GM18858 (cell line): ENCODE results near the gene LOC128125822.
"Not testable (repeated sequence)": the region's sequence is repeated elsewhere in the genome, so short reads cannot be mapped to it uniquely, and the experiment has no call there.

Experiments
- ATAC-seq: cut with Tn5 transposase; IDR thresholded peaks from one replicate; pipeline ENCODE4 v1.9.1; 2021; ENCODE audit not compliant: unreplicated experiment

The LOC128125822 gene

DNA sequence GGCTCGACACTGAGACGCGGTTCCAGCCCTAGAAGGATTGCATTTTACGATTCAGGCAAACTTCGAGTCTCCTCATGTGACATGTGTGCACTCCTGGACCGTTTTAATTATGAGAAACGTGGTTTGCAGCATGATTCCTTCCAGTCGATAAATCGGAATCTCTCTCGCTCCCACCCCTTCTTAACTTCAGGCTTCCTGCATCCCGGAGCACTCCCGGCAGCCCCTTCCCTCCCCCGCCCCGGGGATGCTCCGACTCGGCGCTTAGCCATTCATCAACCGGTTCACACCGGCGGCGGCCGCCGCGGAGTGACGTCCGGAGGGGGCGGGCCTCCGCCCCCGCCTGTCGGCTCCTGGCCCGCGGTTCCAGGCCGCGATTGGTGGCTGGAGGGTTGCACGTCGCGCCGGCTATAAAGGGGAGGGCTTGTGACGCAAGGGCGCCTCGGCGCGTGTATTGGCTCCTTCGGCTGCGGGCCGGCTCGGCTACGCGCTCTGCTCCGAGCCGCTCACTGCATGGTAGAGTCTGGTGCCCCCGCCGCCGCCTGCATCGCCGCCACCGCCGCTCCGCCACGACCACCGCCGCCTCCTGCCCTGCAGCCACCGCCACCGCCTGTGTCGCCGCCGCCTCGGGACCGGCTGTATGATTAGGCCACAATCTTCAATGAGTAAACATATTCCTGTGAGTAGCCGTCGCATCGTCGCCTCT is at the start of gene LOC128125822, which contains the start of gene PTP4A1:
Gene LOC128125822, plus strand, starts transcription at position 437 of the 703 bp plus-strand sequence.
Gene PTP4A1, plus strand, starts transcription at position 437 of the 703 bp plus-strand sequence. CDS start 4,401 bp downstream, outside the sequence.
- ATAC-seq: peak; percentile 91

DNA sequence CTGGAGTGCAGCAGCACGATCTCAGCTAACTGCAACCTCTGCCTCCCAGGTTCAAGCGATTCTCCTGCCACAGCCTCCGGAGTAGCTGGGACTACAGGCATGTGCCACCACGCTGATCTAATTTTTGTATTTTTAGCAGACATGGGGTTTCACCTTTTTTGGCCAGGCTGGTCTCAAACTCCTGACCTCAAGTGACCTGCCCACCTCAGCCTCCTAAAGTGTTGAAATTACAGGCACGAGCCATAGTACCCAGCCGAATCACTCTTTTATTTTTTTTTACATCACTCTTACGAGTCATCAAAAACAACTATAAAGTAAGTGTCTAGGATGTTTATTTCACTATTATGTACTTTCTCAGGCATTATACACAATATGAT is 49.4 kb upstream of the LOC128125822 start:
- not testable (repeated sequence) for ATAC-seq

DNA sequence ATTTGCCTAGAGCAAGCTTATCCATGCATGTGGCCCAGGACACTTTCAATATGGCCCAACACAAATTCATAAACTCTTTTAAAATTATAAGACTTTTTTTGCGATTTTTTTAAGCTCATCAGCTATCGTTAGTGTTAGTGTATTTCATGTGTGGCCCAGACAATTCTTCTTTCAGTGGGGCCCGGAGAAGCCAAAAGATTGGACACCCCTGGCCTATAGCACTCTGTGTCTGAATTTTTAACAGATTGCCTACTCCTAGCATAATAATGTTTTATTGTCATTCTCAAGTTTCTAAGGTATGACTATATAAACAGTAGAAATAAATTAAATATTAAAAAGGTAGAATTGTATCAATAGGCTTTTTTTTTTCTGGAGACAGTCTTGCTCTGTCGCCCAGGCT is 48.6 kb upstream of the LOC128125822 start:
- no peak for ATAC-seq

DNA sequence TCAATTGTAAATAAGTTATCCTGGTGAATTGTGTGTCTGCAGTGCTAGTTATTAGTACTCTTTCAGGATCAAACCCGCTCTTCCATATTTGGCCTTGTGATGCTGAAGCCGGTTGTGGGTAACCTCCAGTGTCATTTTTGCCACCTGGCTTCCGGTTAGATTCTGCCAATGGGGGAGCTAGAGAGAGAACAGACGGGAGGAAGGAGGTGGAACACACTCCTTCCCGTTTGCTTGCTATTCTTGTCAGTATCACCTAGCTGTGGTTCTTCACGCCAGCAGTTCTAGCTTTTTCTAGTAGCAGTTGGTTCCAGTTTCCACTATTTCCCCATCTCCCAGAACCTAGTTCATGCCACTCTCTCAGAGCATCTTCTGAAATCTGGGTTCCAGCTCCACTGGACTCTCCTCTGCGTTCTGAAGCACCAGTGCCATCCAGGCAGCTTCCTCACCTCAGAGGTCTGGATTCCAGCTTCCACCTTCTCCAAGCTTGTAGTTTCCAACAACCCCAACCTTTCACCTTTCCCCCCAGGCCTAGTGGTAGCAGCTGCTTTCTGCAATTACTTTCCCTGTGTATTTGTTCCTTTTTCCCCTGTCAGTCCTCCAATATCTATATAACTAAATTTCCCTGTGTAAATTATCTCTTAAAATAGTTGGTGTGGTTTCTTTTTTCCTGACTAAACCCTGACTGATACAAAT is 46.9 kb upstream of the LOC128125822 start:
- ATAC-seq: no peak

DNA sequence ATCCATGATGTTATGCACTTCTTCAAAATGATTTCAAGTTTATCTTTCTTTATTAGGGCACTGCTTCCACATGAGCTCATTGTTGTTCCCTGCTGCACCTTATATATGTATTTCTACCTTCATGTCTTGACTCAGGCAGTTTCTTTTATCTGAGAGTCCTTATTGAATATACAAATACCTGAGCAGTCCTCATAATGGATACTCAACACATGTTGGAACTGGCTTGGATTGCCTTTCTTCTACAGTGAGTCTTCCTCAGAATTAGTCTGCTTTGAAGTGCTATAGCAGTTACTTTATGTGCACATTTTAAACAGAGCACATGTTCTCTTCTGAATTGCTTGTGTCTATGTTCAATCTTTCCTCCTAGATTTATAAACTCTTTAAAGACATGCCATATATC is 45.3 kb upstream of the LOC128125822 start:
- no peak for ATAC-seq

DNA sequence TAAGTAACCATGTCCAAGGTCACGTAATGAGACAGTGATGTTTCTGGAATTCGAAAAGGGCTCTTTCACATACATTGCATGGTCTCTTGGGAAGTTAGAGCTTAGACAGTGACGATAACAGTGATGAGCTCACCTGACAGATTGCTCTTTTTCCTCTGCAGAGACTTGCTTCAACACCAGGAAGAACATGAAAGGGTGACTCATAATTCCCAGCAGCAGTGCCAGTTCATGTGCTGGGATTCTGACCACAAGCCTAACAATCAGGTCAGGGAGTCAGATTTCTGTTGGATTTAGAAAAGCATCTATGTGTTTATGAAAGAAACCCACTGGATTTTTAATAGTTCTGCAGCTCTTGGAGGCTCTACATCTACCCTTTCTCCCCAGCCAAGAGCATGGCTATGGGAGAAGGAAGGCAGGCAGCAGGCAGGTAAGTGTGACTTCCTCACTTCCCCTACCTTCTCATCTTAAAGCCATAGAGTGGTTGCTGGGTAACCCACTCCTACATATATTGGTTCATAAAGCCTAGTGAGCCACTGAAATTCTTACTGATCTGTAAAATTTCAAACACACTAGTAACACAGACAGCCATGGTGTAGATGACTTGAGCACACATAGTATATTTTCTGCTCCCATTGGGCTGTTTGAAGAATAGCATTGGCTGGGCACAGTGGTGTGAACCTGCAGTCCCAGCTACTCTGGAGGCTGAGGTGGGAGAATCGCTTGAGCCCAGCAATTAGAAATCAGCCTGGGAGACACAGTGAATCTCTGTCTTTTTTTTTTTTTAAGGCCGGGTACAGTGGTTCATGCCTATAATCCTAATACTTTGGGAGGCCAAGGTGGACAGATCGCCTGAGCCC is 44.4 kb upstream of the LOC128125822 start:
- ATAC-seq: peak; percentile 41

DNA sequence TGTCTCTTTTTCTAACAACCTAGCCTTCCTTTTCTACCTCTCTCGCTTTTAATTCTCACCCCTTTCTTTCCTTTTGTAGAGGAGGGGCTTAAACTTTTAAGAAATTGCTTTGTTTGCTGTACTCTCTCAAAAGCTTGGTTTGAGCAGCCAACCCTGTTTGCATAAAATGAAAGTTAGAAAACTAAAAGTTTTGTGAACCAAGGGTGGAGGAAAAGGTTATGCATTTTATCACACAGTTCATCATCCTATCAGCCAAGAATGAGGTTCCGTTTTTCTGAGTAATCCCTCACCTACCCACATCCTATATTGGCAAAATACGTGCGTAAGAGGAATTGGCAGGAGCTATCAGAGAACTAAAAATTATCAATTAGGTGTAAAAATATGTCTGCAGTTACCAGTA is 42.8 kb upstream of the LOC128125822 start:
- ATAC-seq: peak; percentile 44

DNA sequence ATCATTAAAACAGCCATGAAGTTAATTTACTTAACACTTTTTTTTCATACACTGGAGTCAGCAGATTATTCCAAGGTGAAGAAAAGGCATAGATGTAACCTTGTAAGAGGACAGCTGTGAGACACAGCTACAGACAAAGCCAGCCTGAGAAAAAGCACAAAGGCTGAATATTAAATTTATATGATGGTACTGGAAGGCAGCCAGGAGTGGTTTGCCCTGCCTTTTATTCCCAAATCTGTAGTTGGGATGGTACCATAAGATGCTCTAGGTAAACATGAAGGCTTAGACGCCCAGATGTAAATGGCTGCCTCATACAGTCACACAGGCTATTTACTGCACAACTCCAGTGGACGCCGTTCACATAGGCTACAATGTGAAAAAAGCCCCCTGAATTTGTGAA is 42.1 kb upstream of the LOC128125822 start:
- no peak for ATAC-seq

DNA sequence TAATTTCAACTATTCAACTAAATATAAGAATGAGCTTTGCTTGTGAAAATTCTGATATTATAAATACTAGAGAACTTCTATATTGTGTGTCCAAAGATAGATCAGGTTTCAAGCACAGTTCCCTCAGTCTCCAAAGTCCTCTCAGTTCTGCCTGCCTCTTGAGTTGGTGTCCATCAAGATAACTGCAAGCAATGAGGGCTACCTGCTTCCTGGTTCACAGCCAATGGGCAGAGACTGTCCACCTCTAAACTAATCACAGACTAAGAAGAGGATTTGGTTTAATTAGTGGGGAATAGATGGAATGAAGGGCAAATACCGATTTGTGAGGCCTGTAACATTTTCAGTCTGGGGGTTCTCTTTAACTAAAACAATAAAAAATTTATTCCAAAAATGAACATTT is 41.3 kb upstream of the LOC128125822 start:
- no peak for ATAC-seq

DNA sequence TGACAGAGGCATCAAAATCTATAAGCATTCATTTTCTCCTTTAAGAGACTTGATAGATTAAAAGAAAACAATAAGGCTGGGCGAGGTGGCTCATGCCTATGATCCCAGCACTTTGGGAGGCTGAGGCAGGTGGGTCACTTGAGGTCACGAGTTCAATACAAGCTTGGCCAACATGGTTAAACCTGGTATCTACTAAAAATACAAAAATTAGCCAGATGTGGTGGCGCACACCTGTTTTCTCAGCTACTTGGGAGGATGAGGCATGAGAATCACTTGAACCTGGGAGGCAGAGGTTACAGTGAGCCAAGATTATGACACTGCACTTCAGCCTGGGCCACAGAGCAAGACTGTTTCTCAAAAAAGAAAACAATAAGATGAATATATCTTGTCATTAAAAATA is 39.3 kb upstream of the LOC128125822 start:
- ATAC-seq: no peak

DNA sequence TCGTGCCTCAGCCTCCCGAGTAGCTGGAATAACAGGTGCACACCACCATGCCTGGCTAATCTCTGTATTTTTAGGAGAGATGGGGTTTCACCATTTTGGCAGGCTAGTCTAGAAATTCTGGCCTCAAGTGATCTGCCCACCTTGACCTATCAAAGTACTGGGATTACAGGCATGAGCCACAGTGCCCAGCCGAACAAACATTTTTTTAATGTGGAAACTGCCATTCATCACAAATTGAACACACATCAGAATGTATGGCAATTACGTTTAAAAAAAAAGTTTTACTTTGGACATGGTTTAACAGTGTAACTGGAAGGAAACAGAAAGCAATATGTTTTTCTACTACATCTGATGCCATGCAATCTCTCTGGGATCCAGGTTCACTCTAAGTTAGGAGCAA is 38.3 kb upstream of the LOC128125822 start:
- no peak for ATAC-seq

DNA sequence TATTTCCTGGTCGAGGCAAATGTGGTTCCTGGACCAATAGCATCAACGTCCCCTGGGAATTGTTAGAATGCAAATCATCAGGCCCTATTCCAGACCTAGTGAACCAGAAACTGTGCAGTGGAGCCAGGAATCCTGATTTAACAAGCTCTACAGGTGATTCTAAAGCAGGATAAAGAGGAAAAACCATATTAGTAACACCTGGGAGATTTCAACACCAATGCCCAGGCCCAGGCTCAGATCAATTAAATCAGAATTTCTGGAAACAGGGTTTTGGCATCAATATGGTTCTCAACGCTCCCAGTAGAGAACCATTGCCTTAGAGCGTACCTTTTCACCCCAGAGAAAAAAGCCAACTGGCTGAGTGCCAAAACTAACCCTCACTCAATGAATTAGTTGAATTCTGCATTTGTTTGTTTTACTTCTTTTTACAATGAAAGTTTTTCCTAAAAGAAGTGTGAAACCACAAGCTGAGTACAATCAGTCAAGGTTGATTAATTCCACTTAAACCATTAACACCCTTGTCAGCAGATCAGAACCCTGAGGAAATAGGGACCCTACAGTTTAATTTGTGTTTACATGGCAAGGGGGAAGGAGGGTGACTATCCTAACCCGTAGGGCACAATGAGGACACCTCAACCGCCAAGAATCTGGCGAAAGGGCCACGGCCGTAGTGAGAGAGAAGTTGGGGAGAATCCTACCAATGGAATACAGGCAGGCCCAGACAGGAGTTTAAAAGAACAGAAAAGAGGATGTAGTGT is 34.9 kb upstream of the LOC128125822 start:
- ATAC-seq: no peak

DNA sequence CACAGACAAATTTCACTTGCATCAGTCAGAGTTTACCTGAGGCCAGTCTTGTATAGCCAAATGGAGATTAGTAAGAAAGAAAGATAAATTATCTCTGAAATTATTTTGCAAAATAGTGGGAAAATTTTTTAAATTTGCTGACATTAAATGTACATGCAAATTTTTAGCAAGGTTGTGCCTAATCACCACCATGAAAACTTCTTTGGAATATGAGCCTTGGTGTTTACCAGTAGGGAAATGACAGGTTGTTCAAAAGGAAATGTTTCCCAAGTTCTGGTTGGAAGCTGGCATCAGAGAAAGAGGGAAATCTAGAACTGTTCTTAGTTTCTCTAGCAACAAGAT is 34.4 kb upstream of the LOC128125822 start:
- no peak for ATAC-seq

DNA sequence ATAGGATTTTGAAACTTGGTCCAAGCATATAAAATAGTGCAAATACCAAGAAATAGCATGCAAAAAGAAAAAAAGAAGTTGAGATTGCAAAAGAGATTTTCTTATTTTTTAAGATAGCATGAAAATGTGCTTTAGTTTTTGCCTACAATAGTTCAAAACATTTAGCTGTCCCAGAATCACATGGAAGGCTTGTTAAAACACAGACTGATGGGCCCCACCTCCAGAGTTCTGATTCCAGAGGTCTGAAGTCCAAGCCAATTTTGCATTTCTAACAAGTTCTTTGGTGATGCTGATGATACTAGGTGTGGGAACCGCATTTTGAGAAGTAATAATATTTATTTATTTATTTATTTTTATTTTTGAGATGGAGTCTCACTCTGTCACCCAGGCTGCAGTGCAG is 33.7 kb upstream of the LOC128125822 start:
- ATAC-seq: no peak

DNA sequence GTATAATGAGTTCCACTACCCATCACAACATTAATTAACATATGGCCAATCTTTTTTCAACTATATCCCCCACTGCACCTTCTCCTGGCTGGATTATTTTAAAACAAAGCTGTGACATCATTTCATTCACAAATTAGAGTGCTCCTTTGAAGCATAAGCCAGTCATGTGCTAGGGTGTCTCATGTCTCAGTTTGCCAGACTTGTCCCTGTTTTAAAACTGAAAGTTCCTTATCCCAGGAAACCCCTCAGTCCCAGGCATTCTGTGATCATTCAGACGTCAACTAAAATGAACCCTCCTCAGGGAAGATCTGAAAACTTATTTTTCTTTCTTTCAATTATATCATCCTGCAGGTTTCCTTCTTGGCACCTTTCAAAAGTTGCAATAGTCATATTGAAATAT is 29.3 kb upstream of the LOC128125822 start:
- ATAC-seq: no peak

DNA sequence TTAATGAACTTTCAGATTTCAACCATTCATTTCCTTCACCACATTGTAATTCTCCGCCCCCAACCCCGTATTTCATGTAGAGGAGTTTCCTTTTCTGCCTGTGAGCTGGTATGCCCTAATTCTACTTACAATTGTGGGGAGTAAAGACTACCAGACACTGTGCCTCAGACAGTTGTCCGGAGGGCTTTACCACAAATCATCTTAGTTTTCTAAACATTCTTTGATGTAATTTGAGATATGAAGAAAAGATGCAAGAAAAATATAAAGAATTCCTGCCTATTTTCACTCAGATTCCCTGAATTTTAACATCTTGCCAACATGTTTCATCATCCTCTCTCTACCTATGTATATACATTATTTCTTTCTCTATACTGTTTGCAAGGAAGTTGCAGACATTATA is 28.3 kb upstream of the LOC128125822 start:
- no peak for ATAC-seq

DNA sequence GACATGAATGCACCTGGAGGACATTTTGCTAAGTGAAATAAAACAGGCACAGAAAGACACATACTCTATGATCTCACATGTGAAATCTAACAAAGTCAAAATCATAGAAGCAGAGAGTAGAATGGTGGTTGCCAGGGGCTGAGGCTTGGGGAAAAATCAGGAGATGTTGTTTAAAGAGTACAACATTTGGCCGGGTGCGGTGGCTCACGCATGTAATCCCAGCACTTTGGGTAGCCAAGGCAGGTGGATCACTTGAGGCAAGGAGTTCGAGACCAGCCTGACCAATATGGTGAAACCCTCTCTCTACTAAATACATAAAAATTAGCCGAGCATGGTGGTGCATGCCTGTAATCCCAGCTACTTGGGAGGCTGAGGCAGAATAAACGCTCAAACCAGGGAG is 26.0 kb upstream of the LOC128125822 start:
- ATAC-seq: no peak

DNA sequence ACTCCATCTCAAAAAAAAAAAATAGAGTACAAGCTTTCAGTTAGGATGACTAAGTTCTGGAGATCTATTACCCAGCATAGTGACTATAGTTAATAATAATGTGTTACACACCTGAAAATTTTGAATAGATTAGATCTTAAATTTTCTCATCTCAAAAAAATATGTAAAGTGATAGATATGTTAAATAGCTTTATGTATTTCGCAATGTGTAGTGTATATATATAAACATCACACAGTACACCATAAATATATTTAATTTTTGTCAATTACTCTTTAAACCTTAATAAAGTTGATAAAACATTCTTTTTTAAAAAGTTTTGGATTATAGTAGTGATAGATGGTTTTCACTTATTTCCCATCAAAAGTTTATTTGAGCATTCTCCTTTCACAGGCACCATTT is 25.6 kb upstream of the LOC128125822 start:
- no peak for ATAC-seq

DNA sequence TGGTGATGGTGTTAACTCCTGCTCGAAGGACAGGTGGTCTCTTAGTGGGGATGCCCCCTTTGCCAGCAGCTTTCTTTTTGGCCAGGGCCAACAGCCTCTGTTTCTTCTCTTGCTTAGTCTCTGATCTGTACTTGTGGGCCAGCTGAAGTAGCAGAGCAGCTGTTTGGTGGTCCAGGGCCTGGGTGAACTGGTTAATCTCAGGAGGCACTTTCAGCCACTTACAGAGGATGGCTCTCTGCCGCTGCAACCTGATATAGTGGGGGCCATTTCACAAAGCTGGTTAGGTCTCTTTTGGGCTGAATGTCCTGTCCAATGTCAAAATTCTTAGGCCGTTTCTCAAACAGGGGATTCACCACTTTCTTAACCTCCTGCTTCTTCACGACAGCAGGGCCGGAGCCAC is 23.2 kb upstream of the LOC128125822 start:
- no peak for ATAC-seq

DNA sequence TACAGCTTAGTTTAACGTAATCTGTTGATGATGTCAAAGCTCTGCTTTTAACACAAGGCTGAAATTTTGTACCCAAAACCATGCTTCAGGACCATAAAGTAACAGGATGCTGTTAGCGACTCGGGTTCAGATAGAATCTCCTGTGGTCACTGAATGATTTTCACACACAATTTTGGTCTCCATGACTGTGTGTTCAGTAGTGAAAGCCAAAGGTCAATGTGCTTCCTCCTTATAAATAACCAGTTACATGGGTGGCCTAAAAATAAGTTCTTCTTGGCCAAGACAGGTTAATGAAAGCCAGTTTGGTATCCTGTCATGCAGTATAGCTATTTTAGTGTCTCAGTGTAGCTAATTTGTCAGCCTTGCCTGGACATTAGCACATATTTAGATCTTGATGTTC is 19.1 kb upstream of the LOC128125822 start:
- peak; percentile 98 for ATAC-seq

DNA sequence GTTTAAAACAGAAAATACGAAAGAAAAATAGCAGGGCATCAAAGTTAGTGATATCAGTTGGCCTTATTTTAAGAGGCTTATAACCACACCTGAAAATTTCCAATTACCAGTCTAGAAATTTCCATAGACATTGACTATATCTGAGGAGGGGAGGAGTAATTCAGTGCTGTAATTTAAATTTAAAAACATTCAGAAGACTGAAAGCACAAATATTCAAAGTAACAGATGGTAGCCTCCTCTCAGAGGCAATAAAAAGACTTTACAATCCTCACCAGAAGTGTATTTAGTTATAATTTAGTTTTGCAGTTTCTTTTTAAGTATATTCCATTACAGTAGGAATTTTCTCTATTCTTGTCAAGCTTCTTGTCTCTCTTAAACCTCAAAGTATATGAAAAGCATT is 18.4 kb upstream of the LOC128125822 start:
- no peak for ATAC-seq
